Left ventricle myocardium superior (tissue), 1 donor: ENCODE measurements around the gene NIF3L1. TPM values are rescaled to one million over a fixed set of nuclear protein-coding genes. Genes with fewer than 3 reads are reported as not detected.

ENCODE experiments used
- ATAC-seq: fragments of 200-7000 bp; cut with Tn5 transposase; one replicate; pipeline ENCODE4 v1.9.1; 2020; ENCODE audit warnings: mild to moderate bottlenecking, moderate library complexity
- DNase-seq: peaks from one replicate; pipeline ENCODE4 v3.0.0-alpha.2; 2020
- intact Hi-C: fragments of 100-400 bp; cut with micrococcal nuclease; formaldehyde crosslinking; loops from one replicate; pipeline ENCODE4 v1.11.0; 2022
- long read RNA-seq: library from polyadenylated mRNA; unstranded; transcript quantifications from one replicate; pipeline ENCODE4 v2.0.0, GENCODE V29; 2021
- total RNA-seq: library from RNA; stranded (reverse); fragmentation: NEBNext Ultra II Directional; extraction: Animal tissue kit (Norgen Biotek cat#: 25700); gene quantifications from one replicate; pipeline ENCODE4 v1.2.1, GENCODE V29; 2021
- donor health status: DM: no; HTN: yes; CAD: no; lungs with severe emphysema.

The NIF3L1 gene
- 16.9 TPM for total RNA-seq
- long read RNA-seq, partial matches to known transcripts, result 3 of 23 reads
- long read RNA-seq, other reads (novel, unspliced or antisense), result 17 of 23 reads

- ATAC-seq (peak; percentile 98), DNase-seq (peak; percentile 97)
- intact Hi-C loops, result no loop called here
These were observed at the start of gene NIF3L1, which contains the start of gene PPIL3 for GRCh38 chr2:200888704-200889625. TSS of gene NIF3L1 (plus strand) at chr2:200889371. CDS start at chr2:200891944, 2,573 bp downstream. TSS of gene PPIL3 (minus strand) at chr2:200889077. CDS start at chr2:200887615, 1,462 bp downstream.

DNA sequence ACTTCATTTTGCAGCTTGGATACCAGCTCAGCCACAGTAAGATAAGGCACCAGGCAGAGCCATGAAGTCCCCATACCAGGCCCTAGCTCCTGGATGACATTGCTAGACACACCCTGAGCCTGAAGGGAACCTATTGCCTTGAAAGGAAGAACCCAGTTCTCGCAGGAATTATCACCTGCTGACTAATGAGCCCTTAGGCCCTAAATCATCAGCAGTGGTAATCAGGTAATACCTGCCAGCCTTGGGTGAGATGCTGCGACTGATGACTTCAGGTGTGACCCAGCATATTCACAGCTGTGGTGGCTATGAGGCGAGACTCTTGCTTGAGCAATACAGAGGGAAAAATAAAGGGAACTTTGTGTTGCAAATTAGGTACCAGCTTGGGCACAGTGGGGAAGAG lies 49.7 kb upstream of the NIF3L1 start:
- ATAC-seq (no peak), DNase-seq (no peak)
- intact Hi-C loops, result no loop called here

- ATAC-seq, result no peak
These were observed 44.9 kb upstream of the NIF3L1 start for GRCh38 chr2:200843993-200844948.

DNA sequence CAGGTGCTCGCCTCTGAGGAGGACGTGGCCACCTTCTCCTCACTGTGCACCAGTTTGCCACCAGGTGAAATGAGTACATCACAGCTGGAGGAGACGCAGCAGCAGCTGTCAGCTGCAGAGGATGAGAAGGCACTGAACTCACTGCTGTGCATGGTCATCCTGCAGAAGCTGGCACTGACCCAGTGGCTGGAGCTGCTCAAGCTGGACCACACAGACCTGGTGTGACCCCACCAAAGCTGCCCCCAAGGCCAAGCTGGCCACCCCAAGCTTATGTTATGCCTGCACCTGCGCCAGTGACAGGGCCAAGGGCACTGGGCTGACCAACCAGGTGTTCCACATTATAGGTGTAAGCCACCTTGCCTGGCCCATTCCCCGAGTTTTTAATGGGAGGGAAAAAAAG lies 44.0 kb upstream of the NIF3L1 start:
- no peak for ATAC-seq
- DNase-seq, result no peak
- intact Hi-C loops, result no loop called here

More at GRCh38 chr2:200843993-200844948, 44.9 kb upstream of the NIF3L1 start:
- DNase-seq, result no peak
- intact Hi-C loops, result no loop called here

GRCh38 chr2:200845669-200846325 lies 43.4 kb upstream of the NIF3L1 start:
- intact Hi-C loops, result no loop called here
- ATAC-seq (no peak), DNase-seq (no peak)

GRCh38 chr2:200847269-200847668 lies 41.9 kb upstream of the NIF3L1 start:
- DNase-seq (no peak), ATAC-seq (no peak)
- intact Hi-C loops, result no loop called here

DNA sequence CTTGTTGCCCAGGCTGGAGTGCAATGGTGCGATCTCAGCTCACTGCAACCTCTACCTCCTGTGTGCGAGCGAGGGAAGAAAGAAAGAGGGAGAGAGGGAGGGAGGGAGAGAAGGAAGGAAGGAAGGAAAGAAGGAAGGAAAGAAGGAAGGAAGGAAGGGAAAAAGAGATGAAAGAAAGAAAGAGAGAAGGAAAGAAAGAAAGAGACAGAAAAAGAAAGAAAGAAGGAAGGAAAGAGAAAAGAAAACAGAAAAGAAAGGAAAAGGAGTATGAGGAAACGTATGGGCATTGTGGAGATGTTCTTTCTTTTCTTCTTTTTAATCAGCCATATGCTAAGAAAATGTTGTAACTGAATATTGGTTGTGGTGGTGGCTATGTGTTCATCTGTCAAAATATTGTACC lies 41.2 kb upstream of the NIF3L1 start:
- DNase-seq (no peak), ATAC-seq (no peak)
- intact Hi-C loops, result no loop called here

- DNase-seq (no peak), ATAC-seq (peak; percentile 53)
- intact Hi-C loops, result no loop called here
These were observed 38.5 kb upstream of the NIF3L1 start for GRCh38 chr2:200850512-200851256.

- intact Hi-C loops, result no loop called here
- DNase-seq, result no peak
- ATAC-seq, result no peak
These were observed 37.5 kb upstream of the NIF3L1 start for GRCh38 chr2:200851398-200852248.

DNA sequence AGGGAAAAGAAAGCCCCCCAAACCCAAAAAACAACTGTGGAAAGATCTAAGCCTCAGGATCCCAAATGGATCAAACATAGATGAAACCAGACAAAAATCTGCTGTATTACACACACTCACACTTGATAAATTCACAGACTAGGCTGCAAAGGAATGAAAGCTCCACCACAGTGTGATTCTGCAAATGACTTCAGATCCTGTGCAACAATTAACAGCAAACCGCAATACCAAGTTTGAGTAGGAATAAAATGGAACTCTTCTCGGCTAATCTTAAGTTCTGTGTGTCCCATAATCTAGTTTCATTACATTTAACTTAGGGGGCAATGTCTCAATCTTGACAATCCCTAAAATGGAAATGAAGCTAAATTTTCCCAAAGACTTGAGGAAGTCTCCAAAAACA lies 36.6 kb upstream of the NIF3L1 start:
- DNase-seq (no peak), ATAC-seq (no peak)
- intact Hi-C loops, result no loop called here

GRCh38 chr2:200856806-200857205 lies 32.4 kb upstream of the NIF3L1 start:
- ATAC-seq, result no peak
- intact Hi-C loops, result loop anchor here (2.0 kb wide), 1 partner anchor 36 kb away; no protein-coding TSS in a partner anchor

DNA sequence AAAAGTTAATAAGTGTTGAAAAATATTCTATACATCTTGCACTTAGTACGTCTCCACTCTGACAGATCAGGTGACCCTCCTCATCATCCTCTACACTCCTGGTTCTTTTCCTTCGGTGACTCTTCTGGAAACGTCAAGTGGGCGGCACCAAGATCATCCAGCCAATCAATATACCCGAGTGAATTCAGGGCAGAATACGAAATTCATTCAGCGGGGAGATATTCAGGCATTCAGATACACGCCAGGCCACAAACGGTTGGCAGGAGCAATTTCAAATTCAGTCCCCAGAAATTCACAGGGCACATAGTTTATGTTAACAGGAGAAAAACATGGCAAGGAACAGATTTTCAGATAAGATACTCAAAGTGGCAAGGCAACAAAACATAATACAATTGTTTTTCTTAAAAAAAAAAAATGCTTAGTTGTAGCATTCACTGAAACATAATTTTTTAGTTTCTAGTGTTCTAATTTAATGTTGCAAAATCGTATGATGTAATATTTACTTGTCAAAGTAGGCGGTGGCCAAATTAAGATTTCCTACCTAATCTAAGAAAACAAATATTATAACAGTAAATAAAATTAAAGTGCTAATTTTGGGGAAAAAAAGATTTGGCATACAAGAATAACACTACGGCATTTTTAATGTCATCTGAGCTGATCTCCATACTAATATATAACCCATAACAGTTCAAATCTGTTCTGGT lies 28.9 kb upstream of the NIF3L1 start:
- intact Hi-C loops, result no loop called here
- ATAC-seq (no peak), DNase-seq (no peak)

More at GRCh38 chr2:200856806-200857205, 32.4 kb upstream of the NIF3L1 start:
- no peak for DNase-seq

DNA sequence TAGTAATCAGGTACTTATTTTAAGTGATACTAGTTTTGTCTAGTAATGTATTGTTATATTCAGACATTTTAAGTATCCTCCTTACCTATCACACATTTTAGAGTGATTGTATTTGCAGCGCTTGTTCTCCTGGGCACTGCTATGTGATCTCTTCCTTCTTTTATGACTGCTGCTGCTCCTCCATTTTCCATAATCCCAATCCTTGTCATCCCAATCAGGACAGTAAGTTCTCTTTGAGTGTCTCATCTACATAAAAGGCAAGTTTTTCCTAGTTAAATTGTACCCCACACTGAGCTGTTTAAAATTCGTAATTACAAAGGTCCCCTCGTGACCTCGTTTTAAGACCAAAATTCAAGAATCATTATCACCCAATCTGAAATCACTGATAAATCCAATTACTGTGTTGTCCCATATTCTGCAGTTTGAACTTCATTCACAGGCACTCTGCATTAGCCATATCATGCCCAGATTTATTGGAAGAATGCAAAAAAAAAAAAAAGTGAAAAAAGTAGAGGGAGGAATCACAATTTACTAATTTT lies 27.5 kb upstream of the NIF3L1 start:
- intact Hi-C loops, result no loop called here
- DNase-seq, result no peak
- ATAC-seq, result no peak

DNA sequence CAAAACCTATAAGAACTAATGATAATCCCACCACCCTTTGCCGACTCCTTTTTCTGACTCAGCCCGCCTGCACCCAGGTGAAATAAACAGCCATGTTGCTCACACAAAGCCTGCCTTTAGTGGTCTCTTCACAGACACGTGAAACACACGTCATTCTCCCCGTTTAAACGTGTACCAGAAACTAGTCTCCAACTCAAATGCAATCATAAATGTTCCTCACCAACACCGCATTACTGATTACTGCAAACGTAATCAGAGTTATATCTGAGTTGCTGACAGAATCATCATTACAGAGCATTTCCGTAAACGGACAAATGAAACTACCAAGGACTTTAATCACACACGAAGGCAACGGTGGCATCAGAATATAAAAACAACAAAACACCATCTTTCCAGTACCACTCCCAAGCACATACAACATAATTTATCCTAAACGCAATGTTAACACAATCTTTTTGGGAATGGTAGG lies 26.6 kb upstream of the NIF3L1 start:
- intact Hi-C loops, result no loop called here
- no peak for ATAC-seq

DNA sequence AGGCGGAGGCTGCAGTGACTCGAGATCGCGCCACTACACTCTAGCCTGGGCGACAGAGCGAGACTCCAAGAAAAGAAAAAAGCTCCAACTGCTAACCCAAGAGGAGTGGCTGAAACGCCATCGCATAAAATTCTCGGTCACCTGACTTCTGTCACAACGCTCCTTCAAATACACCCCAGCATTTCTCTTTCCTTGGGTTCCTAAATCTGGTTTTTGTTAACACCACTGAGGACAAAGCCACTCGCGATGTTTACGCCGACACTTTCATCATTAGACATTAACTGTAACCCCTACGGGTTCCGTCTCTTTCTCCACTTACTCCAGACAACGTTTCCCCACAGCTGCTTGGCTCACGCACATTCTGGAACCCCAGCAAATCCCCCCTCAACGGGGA lies 25.4 kb upstream of the NIF3L1 start:
- DNase-seq (no peak), ATAC-seq (no peak)
- intact Hi-C loops, result no loop called here

More for the DNA sequence above, 26.6 kb upstream of the NIF3L1 start:
- no peak for DNase-seq
